Measurements from ENCODE around the gene HNRNPA1.
"Not testable (repeated sequence)": the region's sequence is repeated elsewhere in the genome, so short reads cannot be mapped to it uniquely, and the experiment has no call there.

HNRNPA1 gene
- 477 to 1,645 (median 842) reads per million in 9 experiments for total RNA-seq

DNA sequence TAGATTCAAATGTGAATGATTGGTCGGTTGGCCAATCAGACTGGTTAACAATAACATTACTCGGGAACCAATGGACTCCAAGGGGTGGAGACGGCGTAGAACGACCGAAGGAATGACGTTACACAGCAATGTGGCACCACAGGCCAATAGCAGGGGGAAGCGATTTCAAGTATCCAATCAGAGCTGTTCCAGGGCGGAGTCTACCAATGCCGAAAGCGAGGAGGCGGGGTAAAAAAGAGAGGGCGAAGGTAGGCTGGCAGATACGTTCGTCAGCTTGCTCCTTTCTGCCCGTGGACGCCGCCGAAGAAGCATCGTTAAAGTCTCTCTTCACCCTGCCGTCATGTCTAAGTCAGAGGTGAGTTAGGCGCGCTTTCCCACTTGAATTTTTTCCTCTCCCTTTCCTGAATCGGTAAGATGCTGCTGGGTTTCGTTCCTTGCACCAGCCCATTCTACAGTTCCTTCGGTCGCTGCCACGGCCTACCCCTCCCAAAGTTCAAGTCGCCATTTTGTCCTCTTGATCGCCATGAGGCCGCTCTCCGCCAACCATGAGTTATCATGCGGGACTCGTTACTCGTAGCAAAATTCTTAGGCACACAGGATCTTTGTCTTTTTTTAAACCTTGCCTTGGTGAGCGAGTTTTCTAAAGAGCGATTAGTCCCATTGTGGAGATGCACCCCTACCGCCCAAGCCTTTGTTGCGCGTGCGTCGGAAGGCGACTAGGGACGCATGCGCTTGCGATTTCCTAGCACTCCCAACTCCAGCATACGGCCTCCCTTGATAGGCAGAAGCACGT, at the start of gene HNRNPA1:
HNRNPA1 (plus strand) TSS at position 259 of the 793 bp plus-strand sequence; CDS start at position 341, 82 bp downstream.
- no peaks in the 10 kb centered on the region for H3K27me3 Mint-ChIP-seq
- no peak within 1 kb of the TSS for H3K27ac Mint-ChIP-seq
- H3K4me1 Mint-ChIP-seq (ENCODE audit: low read depth in 2 of 2), result peaks cover 16 to 40% of the 10 kb centered on the region in 2 donors
- peak; percentile 82 for ATAC-seq (replicated peaks)
- no peaks in the 10 kb centered on the region for H3K9me3 Mint-ChIP-seq
- no peaks in the 10 kb centered on the region for H3K36me3 Mint-ChIP-seq (ENCODE audit: insufficient read depth)
- no peak within 1 kb of the TSS for H3K4me3 Mint-ChIP-seq
- peak; percentile 93 to 96 (median 95) for DNase-seq

DNA sequence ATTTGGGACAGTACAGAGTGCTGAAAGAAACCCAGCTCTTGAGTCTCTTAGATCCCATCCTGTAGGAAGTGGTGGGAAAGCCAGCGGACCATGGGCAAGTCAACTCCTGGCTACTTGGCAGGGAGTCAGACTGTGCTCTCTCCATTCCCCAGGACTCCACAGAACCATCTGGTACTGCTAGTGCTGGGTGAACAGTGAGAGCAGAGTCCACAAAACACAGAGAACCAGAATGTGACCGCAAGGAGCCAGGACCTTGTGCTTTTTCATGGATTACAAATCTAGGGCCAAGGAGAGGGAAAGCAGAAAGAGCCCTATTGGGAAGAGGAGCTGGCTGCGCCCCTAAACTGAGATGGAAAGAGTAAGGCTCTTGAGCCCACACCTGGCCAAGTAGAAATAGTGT, 49.3 kb upstream of the HNRNPA1 start:
- not testable (repeated sequence) for H3K4me3 Mint-ChIP-seq; ATAC-seq (replicated peaks); H3K4me1 Mint-ChIP-seq (ENCODE audit: low read depth in 2 of 2); H3K27ac Mint-ChIP-seq; H3K27me3 Mint-ChIP-seq; DNase-seq; H3K36me3 Mint-ChIP-seq (ENCODE audit: insufficient read depth); H3K9me3 Mint-ChIP-seq

DNA sequence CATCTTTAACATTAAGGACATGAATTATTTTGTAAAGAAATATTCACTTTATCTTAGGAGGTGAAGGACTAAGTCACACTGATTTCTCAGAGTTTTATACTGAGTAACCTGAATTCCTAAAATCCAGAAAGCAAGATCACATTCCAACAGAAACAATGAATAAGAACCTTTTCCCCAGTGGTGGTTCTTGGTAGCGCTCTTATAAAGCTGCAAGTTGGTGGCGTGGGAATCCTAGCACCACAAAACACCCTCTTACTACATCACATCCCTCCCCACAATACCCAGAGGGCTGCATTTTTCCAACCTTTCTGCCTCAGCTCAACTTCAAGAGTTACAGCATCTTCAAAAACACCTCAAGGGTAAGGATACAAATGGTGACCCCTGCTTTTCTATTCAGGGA, 47.7 kb upstream of the HNRNPA1 start:
- no peak overlapping the region for H3K27ac Mint-ChIP-seq
- DNase-seq (no peak), ATAC-seq (replicated peaks) (no peak)
- H3K4me3 Mint-ChIP-seq, result no peak overlapping the region
- H3K27me3 Mint-ChIP-seq, result no peaks in the 10 kb centered on the region
- H3K9me3 Mint-ChIP-seq, result no peaks in the 10 kb centered on the region
- H3K4me1 Mint-ChIP-seq (ENCODE audit: low read depth in 2 of 2), result peaks cover 3 to 9% of the 10 kb centered on the region in 2 donors
- H3K36me3 Mint-ChIP-seq (ENCODE audit: insufficient read depth), result no peaks in the 10 kb centered on the region

DNA sequence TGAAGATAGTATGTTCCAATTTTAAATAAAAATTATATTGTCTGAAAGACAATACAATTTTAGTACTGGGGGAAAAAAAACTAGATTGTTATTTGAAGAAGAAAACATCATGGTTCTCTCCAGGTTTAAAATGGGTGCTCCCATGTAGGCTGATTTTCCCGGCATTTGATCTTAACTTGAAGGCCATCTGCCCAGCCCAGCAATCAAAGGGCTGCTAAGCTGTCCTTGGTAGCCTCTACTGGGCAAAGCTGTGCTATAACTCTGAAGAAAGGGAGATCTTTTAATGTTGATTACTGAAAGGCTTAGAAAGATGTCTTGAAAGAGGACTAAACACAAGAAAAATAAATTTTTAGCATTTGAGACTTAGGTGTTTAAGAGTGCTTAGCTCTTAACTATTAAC, 42.0 kb upstream of the HNRNPA1 start:
- H3K4me1 Mint-ChIP-seq (ENCODE audit: low read depth in 2 of 2), result peaks cover 0 to 5% of the 10 kb centered on the region in 2 donors
- ATAC-seq (replicated peaks), result no peak
- H3K36me3 Mint-ChIP-seq (ENCODE audit: insufficient read depth), result peaks cover 25% of the 10 kb centered on the region
- peak overlapping the region in 1 of 2 donors; percentile 12 for H3K27ac Mint-ChIP-seq
- DNase-seq, result no peak
- H3K4me3 Mint-ChIP-seq, result no peak overlapping the region
- H3K27me3 Mint-ChIP-seq, result no peaks in the 10 kb centered on the region
- no peaks in the 10 kb centered on the region for H3K9me3 Mint-ChIP-seq

DNA sequence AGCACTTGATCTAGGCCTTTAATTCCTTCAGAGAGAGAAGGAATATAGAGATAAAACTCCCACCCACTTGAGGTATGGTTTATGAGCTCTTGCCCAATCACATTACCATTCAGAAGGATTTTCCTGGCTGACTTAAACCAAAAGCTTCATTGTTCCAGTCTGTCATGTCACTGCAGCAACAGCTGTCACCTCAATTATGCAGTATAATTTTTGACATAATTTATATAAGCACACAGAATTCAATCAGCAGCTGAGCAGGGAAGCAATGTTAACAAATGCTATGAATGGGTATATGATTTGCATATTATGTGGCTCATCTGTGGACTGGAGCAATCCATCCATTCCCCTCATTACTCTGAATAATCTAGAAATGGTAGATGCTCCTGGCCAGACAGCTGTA, 40.9 kb upstream of the HNRNPA1 start:
- no peak overlapping the region for H3K4me3 Mint-ChIP-seq
- H3K36me3 Mint-ChIP-seq (ENCODE audit: insufficient read depth), result peaks cover 25% of the 10 kb centered on the region
- DNase-seq, result no peak
- no peaks in the 10 kb centered on the region for H3K27me3 Mint-ChIP-seq
- no peaks in the 10 kb centered on the region for H3K9me3 Mint-ChIP-seq
- peaks cover 0 to 2% of the 10 kb centered on the region in 2 donors for H3K4me1 Mint-ChIP-seq (ENCODE audit: low read depth in 2 of 2)
- no peak for ATAC-seq (replicated peaks)
- H3K27ac Mint-ChIP-seq, result no peak overlapping the region

DNA sequence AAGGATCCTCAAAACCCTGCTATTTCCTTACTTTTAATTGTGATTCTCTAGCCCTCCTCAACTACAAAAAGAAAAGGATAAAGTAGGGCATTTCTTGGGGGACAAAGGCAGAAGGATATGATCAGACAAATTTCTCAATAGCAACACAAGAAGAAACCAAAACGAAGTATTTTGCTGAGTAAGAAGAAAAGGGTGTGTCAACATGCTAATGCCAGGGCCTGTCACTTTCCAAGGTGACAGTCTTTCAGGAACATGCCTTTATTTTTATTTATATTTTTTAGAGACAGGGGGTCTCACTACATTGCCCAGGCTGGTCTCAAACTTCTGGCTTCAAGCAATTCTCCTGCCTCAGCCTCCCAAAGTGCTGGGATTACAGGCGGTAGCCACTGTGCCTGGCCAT, 40.4 kb upstream of the HNRNPA1 start:
- Mint-ChIP-seq H3K36me3 (ENCODE audit: insufficient read depth) (peaks cover 28% of the 10 kb centered on the region), H3K27ac (no peak overlapping the region), H3K4me1 (ENCODE audit: low read depth in 2 of 2) (no peaks in the 10 kb centered on the region), H3K4me3 (no peak overlapping the region), H3K9me3 (no peaks in the 10 kb centered on the region), H3K27me3 (no peaks in the 10 kb centered on the region)
- ATAC-seq (replicated peaks), result no peak
- DNase-seq, result no peak

DNA sequence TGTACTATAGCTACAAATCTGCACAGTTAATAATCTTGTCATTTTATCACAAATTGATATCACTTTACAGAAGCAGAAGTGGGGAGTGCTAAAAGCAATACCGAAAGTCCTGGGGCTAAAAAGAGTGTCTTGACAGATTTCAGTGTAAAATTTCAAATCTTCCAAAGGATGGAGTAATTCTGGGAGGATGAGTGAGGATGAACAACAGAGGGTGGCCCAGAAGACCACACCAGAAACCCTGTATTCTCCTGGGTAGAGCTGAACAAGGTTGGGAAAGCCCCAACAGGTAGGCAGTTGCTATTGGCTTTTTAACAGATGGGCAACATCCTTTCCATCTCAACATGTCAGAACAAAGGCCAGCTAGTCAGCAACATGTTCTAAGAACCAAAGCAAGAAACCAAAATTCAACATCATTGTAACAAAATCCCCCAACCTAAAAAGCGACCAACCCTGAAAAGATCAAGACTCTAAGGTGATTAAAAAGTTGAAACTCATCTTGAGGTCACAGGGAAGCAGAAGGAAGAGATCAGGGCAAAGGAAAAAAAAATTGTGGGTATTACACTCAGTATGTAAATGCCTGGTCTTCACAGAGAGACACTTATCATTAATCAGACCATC, 39.4 kb upstream of the HNRNPA1 start:
- H3K4me3 Mint-ChIP-seq, result no peak overlapping the region
- H3K9me3 Mint-ChIP-seq, result no peaks in the 10 kb centered on the region
- H3K27ac Mint-ChIP-seq, result peak overlapping the region in 1 of 2 donors; percentile 0
- no peaks in the 10 kb centered on the region for H3K4me1 Mint-ChIP-seq (ENCODE audit: low read depth in 2 of 2)
- DNase-seq (no peak), ATAC-seq (replicated peaks) (no peak)
- H3K27me3 Mint-ChIP-seq, result no peaks in the 10 kb centered on the region
- peaks cover 35% of the 10 kb centered on the region for H3K36me3 Mint-ChIP-seq (ENCODE audit: insufficient read depth)

DNA sequence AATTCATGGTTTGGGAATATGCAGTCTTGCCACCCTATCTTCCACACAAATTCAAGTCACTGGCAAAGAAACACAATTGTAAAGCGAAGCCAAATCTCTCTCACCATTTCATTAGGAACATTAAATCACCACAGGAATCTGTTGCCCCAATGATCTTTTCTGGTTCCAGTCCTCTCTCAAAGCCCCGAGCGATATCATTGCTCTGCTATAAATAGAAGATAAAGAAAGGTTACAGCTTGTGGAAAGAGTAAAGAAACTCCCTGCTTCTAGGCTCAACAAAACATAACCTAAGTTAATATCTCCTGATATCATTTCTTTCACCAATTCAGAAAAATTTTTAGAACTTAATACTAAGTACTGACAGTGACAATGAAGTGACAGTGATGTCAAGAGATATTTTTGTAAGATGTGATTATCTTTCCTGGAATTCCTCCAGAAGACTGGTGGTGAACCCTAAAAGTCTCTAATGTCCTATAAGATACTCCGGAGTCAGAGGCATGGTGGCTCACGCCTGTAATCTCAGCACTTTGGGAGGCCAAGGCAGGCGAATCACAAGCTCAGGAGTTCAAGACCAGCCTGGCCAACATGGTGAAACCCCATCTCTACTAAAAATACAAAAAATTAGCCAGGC, 34.4 kb upstream of the HNRNPA1 start:
- peaks cover 54% of the 10 kb centered on the region for H3K36me3 Mint-ChIP-seq (ENCODE audit: insufficient read depth)
- H3K4me1 Mint-ChIP-seq (ENCODE audit: low read depth in 2 of 2), result no peaks in the 10 kb centered on the region

DNA sequence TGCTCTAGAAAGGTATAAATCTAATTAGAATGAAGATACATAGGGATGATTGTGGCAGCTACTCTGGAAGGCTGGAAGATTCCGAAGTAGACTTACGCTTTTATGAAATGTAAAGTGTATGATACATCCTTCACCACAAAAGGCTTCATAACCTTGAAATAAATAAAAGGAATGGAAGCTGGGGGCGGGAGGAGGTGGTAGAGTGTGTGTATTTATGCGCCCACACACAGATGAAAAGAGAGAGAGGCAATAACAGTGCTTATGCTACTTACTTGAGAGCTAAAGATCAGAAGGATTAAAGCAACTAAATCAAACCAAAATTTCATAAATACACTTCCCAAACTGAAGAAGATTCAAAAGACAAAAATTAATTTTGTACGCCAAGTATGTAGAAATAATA, 31.0 kb upstream of the HNRNPA1 start:
- H3K36me3 Mint-ChIP-seq (ENCODE audit: insufficient read depth), result peaks cover 61% of the 10 kb centered on the region
- H3K9me3 Mint-ChIP-seq, result no peaks in the 10 kb centered on the region
- H3K27ac Mint-ChIP-seq, result no peak overlapping the region
- ATAC-seq (replicated peaks) (no peak), DNase-seq (no peak)
- no peaks in the 10 kb centered on the region for H3K27me3 Mint-ChIP-seq
- H3K4me3 Mint-ChIP-seq, result no peak overlapping the region
- H3K4me1 Mint-ChIP-seq (ENCODE audit: low read depth in 2 of 2), result peaks cover 0 to 3% of the 10 kb centered on the region in 2 donors

More for the DNA sequence above, 34.4 kb upstream of the HNRNPA1 start:
- ATAC-seq (replicated peaks) (no peak), DNase-seq (no peak)
- H3K27ac Mint-ChIP-seq, result no peak overlapping the region
- H3K27me3 Mint-ChIP-seq, result no peaks in the 10 kb centered on the region
- H3K9me3 Mint-ChIP-seq, result no peaks in the 10 kb centered on the region
- H3K4me3 Mint-ChIP-seq, result no peak overlapping the region

DNA sequence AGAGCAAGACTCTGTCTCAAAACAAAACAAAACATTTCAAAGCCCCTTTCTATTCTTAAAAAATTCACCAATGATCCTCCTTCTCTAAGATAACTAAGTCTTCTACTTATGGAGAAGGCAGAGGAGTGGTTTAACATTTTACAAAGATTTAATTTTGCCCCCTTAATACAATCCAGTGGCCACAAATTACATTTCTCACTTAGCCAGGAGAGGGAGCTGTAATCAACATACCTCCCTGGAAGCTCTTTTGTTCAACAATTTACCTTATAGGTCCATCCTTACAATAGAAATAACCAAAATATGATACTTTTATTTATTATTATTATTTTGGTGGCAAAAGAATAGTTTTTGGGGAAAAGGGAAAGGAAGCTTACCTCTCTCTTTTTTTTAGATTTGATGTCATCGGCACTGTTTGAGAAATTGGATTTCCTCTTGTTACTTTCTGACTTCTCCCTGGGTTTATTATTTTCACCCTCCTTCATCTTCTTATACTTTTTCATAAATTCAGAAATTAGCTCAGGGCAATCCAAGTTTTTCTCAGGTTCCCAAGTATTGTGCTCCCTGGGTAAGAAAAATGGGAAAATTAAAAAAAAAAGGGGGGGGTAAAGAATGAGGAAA, 28.8 kb upstream of the HNRNPA1 start:
- H3K4me3 Mint-ChIP-seq, result no peak overlapping the region
- H3K4me1 Mint-ChIP-seq (ENCODE audit: low read depth in 2 of 2), result peaks cover 1 to 3% of the 10 kb centered on the region in 2 donors
- no peaks in the 10 kb centered on the region for H3K27me3 Mint-ChIP-seq
- peaks cover 52% of the 10 kb centered on the region for H3K36me3 Mint-ChIP-seq (ENCODE audit: insufficient read depth)
- no peaks in the 10 kb centered on the region for H3K9me3 Mint-ChIP-seq
- H3K27ac Mint-ChIP-seq, result no peak overlapping the region
- DNase-seq (peak; percentile 8 to 25 (median 21)), ATAC-seq (replicated peaks) (peak; percentile 58)

DNA sequence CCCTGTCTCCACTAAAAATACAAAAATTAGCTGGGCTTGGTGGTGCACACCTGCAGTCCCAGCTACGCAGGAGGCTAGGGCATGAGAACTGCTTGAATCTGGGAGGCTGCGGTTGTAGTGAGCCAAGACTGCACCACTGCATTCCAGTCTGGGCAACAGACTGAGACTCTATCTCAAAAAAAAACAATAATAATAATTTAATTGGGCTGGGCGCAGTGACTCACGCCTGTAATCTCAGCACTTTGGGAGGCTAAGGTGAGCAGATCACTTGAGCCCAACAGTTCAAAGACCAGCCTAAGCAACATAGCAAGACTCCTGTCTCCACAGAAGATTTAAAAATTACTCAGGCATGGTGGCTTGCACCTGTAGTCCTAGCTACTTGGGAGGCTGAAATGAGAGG, 27.3 kb upstream of the HNRNPA1 start:
- Mint-ChIP-seq H3K27me3 (no peaks in the 10 kb centered on the region), H3K27ac (no peak overlapping the region), H3K9me3 (no peaks in the 10 kb centered on the region), H3K36me3 (ENCODE audit: insufficient read depth) (peaks cover 45% of the 10 kb centered on the region), H3K4me3 (no peak overlapping the region), H3K4me1 (ENCODE audit: low read depth in 2 of 2) (peaks cover 1 to 9% of the 10 kb centered on the region in 2 donors)
- DNase-seq (no peak), ATAC-seq (replicated peaks) (no peak)

DNA sequence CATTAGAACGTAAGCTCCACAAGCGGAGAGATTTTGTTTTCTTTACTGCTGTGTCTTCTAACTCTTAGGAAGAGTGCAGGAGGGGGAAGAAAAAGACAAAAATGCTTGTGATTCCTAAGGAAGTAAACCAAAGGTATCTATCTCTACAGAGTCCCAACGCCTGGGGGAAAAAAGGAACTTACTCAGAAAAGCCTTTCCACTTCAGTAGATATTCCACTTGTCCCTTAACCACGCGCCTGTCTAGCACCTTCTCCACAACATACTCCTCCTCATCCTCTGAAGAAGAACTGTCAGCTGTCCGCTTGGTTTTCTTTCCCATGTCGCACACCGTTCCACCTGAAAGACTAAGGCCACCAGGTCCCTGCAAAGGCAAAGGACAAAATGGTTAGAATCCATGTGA, 23.2 kb upstream of the HNRNPA1 start:
- H3K9me3 Mint-ChIP-seq, result no peaks in the 10 kb centered on the region
- peaks cover 19% of the 10 kb centered on the region for H3K36me3 Mint-ChIP-seq (ENCODE audit: insufficient read depth)
- ATAC-seq (replicated peaks) (no peak), DNase-seq (no peak)
- H3K4me1 Mint-ChIP-seq (ENCODE audit: low read depth in 2 of 2), result peaks cover 3 to 7% of the 10 kb centered on the region in 2 donors
- H3K27me3 Mint-ChIP-seq, result no peaks in the 10 kb centered on the region
- no peak overlapping the region for H3K27ac Mint-ChIP-seq
- H3K4me3 Mint-ChIP-seq, result no peak overlapping the region

DNA sequence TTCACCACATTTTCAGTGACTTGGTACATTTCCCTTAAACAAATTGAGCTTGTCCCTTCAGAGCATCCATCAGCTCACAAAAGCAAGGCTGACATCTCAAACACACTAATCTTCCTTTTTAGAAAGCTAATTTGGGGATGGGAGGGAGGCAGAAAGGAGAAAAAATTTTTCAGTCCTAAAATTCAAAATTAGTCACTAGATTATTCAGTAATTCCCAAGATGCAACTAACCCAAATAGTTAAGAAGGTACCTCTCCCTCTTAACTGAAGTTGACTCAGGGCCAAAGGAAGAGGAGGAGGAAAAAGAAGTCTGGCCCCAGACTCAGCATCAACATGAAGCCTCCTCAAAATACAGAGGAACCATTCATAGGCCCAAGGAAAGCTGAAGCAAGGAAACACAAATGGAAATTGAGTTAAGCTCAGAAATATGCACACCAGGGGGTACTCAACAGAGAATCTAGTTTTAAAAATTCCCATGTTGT, 22.3 kb upstream of the HNRNPA1 start:
- Mint-ChIP-seq H3K4me1 (ENCODE audit: low read depth in 2 of 2) (peaks cover 3 to 7% of the 10 kb centered on the region in 2 donors), H3K36me3 (ENCODE audit: insufficient read depth) (peaks cover 11% of the 10 kb centered on the region), H3K27ac (no peak overlapping the region), H3K4me3 (no peak overlapping the region), H3K9me3 (no peaks in the 10 kb centered on the region), H3K27me3 (no peaks in the 10 kb centered on the region)
- ATAC-seq (replicated peaks) (no peak), DNase-seq (no peak)
